ENCODE data around the gene SYNE3. TPM values are rescaled to one million over a fixed set of nuclear protein-coding genes. Genes with fewer than 3 reads are reported as not detected.
A peak's percentile ranks its signal among the peaks of the same experiment; 100 is the strongest.

The SYNE3 gene
- total and polyA plus RNA-seq, 7 donors = 0.45 to 4.7 (median 3.4) TPM

GRCh38 chr14:95526483-95527386 lies 10.3 kb upstream of the SYNE3 start:
- no peak overlapping the region for H3K27ac ChIP-seq
- H3K4me1 ChIP-seq = peaks cover 31% of the 10 kb centered on the region
- 56 to 72% (median 65%) methylated on average over 9 of the region's 9 CpGs for WGBS, 3 donors
- intact Hi-C loops (cut with DNase I) = loop anchor here (1.0 to 2.0 kb wide), 2 partner anchors 84 kb away; no protein-coding TSS in a partner anchor
- DNase-seq = no peak
- no peak for TF ChIP-seq CTCF (IDR thresholded peaks at IDR 0.05)
- no peak for ATAC-seq
- H3K4me3 ChIP-seq = no peak overlapping the region
- H3K27me3 ChIP-seq (ENCODE audit: insufficient read depth in 3 of 3, low read length in 2 of 3) = no peaks in the 10 kb centered on the region
- H3K9me3 ChIP-seq = no peaks in the 10 kb centered on the region
- peaks cover 0 to 5% of the 10 kb centered on the region in 2 donors for H3K36me3 ChIP-seq (ENCODE audit: insufficient read depth in 1 of 2, low read depth in 1 of 2)

GRCh38 chr14:95525999-95526398 lies 9.5 kb upstream of the SYNE3 start:
- Histone ChIP-seq H3K4me1 (peaks cover 24% of the 10 kb centered on the region), H3K27ac (no peak overlapping the region), H3K9me3 (no peaks in the 10 kb centered on the region), H3K36me3 (ENCODE audit: insufficient read depth in 1 of 2, low read depth in 1 of 2) (peaks cover 0 to 5% of the 10 kb centered on the region in 2 donors), H3K4me3 (no peak overlapping the region), H3K27me3 (ENCODE audit: insufficient read depth in 3 of 3, low read length in 2 of 3) (no peaks in the 10 kb centered on the region)
- no peak for ATAC-seq
- no peak for DNase-seq
- no peak for TF ChIP-seq CTCF (IDR thresholded peaks at IDR 0.05)
- intact Hi-C loops (cut with DNase I) = loop anchor here in 1 of 2 donors (2.0 kb wide), 1 partner anchor 83 kb away; no protein-coding TSS in a partner anchor
- 69 to 78% (median 76%) methylated on average over 5 of the region's 5 CpGs for WGBS, 3 donors

- ATAC-seq (no peak), DNase-seq (no peak)
- intact Hi-C loops (cut with DNase I) = no loop called here
- Histone ChIP-seq H3K27me3 (ENCODE audit: insufficient read depth in 3 of 3, low read length in 2 of 3) (no peaks in the 10 kb centered on the region), H3K4me3 (no peak overlapping the region), H3K36me3 (ENCODE audit: insufficient read depth in 1 of 2, low read depth in 1 of 2) (peaks cover 0 to 5% of the 10 kb centered on the region in 2 donors), H3K27ac (no peak overlapping the region), H3K9me3 (no peaks in the 10 kb centered on the region), H3K4me1 (peaks cover 14% of the 10 kb centered on the region)
- TF ChIP-seq CTCF (IDR thresholded peaks at IDR 0.05) = no peak
- 85 to 95% (median 88%) methylated on average over 6 of the region's 6 CpGs for WGBS, 3 donors
Measured at GRCh38 chr14:95524706-95525512, 8.5 kb upstream of the SYNE3 start.

- TF ChIP-seq CTCF (IDR thresholded peaks at IDR 0.05) = no peak
- Histone ChIP-seq H3K4me1 (peaks cover 14% of the 10 kb centered on the region), H3K9me3 (no peaks in the 10 kb centered on the region), H3K27me3 (ENCODE audit: insufficient read depth in 3 of 3, low read length in 2 of 3) (no peaks in the 10 kb centered on the region), H3K27ac (no peak overlapping the region), H3K4me3 (no peak overlapping the region), H3K36me3 (ENCODE audit: insufficient read depth in 1 of 2, low read depth in 1 of 2) (peaks cover 0 to 5% of the 10 kb centered on the region in 2 donors)
- ATAC-seq (peak in 1 of 4 donors; percentile 21), DNase-seq (no peak)
- intact Hi-C loops (cut with DNase I) = no loop called here
- 39 to 52% (median 44%) methylated on average over 11 of the region's 11 CpGs for WGBS, 3 donors
Measured at GRCh38 chr14:95523815-95524448, 7.5 kb upstream of the SYNE3 start.
